Measurements from ENCODE around the gene ALDH7A1.

Gene ALDH7A1

GRCh38 chr5:126526493-126526892 lies 68.5 kb downstream of the ALDH7A1 start:
- H3K9ac ChIP-seq (ENCODE audit: low read length): no peak overlapping the region
- H3K27me3 ChIP-seq (ENCODE audit: low read length): no peaks in the 10 kb centered on the region
- no peak for TF ChIP-seq EZH2phosphoT487 (conservative IDR thresholded peaks at IDR 0.05; ENCODE audit: low read length)
- TF ChIP-seq CTCF (IDR thresholded peaks at IDR 0.05; ENCODE audit: insufficient read depth, low read length, poor library complexity, severe bottlenecking): no peak
- no peak overlapping the region for H3K27ac ChIP-seq (ENCODE audit: low read depth, low read length)
- H2AFZ ChIP-seq (ENCODE audit: low read depth, low read length, severe bottlenecking): no peak overlapping the region
- H3K9me2 ChIP-seq (replicated peaks; ENCODE audit: insufficient read depth, low read length): no peaks in the 10 kb centered on the region
- H4K20me1 ChIP-seq (ENCODE audit: low read depth, low read length): no peaks in the 10 kb centered on the region
- no peak overlapping the region for H3K4me3 ChIP-seq (ENCODE audit: insufficient read depth, low read length, poor library complexity, severe bottlenecking)
- no peaks in the 10 kb centered on the region for H3K79me2 ChIP-seq (ENCODE audit: insufficient read depth, low read length)
- no peaks in the 10 kb centered on the region for H3F3A ChIP-seq (ENCODE audit: insufficient read depth)
- H3K4me2 ChIP-seq (ENCODE audit: low read depth, low read length, poor library complexity, severe bottlenecking): no peak overlapping the region
- H3K36me3 ChIP-seq (ENCODE audit: low read length): no peaks in the 10 kb centered on the region
- H3K9me3 ChIP-seq (ENCODE audit: insufficient read depth, low read length): no peaks in the 10 kb centered on the region

- H3K9ac ChIP-seq (ENCODE audit: low read length): no peak overlapping the region
- H3K27ac ChIP-seq (ENCODE audit: low read depth, low read length): no peak overlapping the region
- no peaks in the 10 kb centered on the region for H3K36me3 ChIP-seq (ENCODE audit: low read length)
- H2AFZ ChIP-seq (ENCODE audit: low read depth, low read length, severe bottlenecking): no peak overlapping the region
- no peak overlapping the region for H3K4me3 ChIP-seq (ENCODE audit: insufficient read depth, low read length, poor library complexity, severe bottlenecking)
- H3K27me3 ChIP-seq (ENCODE audit: low read length): no peaks in the 10 kb centered on the region
- H3K9me2 ChIP-seq (replicated peaks; ENCODE audit: insufficient read depth, low read length): no peaks in the 10 kb centered on the region
- no peaks in the 10 kb centered on the region for H3K9me3 ChIP-seq (ENCODE audit: insufficient read depth, low read length)
- no peak overlapping the region for H3K4me2 ChIP-seq (ENCODE audit: low read depth, low read length, poor library complexity, severe bottlenecking)
- H4K20me1 ChIP-seq (ENCODE audit: low read depth, low read length): no peaks in the 10 kb centered on the region
- no peak for TF ChIP-seq CTCF (IDR thresholded peaks at IDR 0.05; ENCODE audit: insufficient read depth, low read length, poor library complexity, severe bottlenecking)
- TF ChIP-seq EZH2phosphoT487 (conservative IDR thresholded peaks at IDR 0.05; ENCODE audit: low read length): no peak
- no peaks in the 10 kb centered on the region for H3K79me2 ChIP-seq (ENCODE audit: insufficient read depth, low read length)
- no peaks in the 10 kb centered on the region for H3F3A ChIP-seq (ENCODE audit: insufficient read depth)
Observed at GRCh38 chr5:126525630-126526245, 69.3 kb downstream of the ALDH7A1 start.

- Histone ChIP-seq H3K4me2 (ENCODE audit: low read depth, low read length, poor library complexity, severe bottlenecking) (no peak overlapping the region), H4K20me1 (ENCODE audit: low read depth, low read length) (no peaks in the 10 kb centered on the region), H3K27ac (ENCODE audit: low read depth, low read length) (no peak overlapping the region), H2AFZ (ENCODE audit: low read depth, low read length, severe bottlenecking) (no peak overlapping the region), H3K4me3 (ENCODE audit: insufficient read depth, low read length, poor library complexity, severe bottlenecking) (no peak overlapping the region), H3K9ac (ENCODE audit: low read length) (no peak overlapping the region), H3K79me2 (ENCODE audit: insufficient read depth, low read length) (no peaks in the 10 kb centered on the region), H3K9me3 (ENCODE audit: insufficient read depth, low read length) (no peaks in the 10 kb centered on the region), H3K9me2 (replicated peaks; ENCODE audit: insufficient read depth, low read length) (no peaks in the 10 kb centered on the region), H3K36me3 (ENCODE audit: low read length) (no peaks in the 10 kb centered on the region), H3F3A (ENCODE audit: insufficient read depth) (no peaks in the 10 kb centered on the region), H3K27me3 (ENCODE audit: low read length) (no peaks in the 10 kb centered on the region)
- TF ChIP-seq EZH2phosphoT487 (conservative IDR thresholded peaks at IDR 0.05; ENCODE audit: low read length) (no peak), CTCF (IDR thresholded peaks at IDR 0.05; ENCODE audit: insufficient read depth, low read length, poor library complexity, severe bottlenecking) (no peak)
Observed at GRCh38 chr5:126523818-126524510, 71.1 kb downstream of the ALDH7A1 start.
